ENCODE measurements around the gene CLIP2.
A peak's percentile ranks its signal among the peaks of the same experiment; 100 is the strongest.

Gene CLIP2

GRCh38 chr7:74290981-74291441 lies 1.8 kb downstream of the CLIP2 start:
- Histone ChIP-seq H3K4me3 (replicated peaks; ENCODE audit: low read depth, low read length) (peak overlapping the region; percentile 86), H3K27me3 (replicated peaks; ENCODE audit: control insufficient read depth, insufficient read depth, low read length) (no peaks in the 10 kb centered on the region), H3K36me3 (ENCODE audit: control insufficient read depth, insufficient read depth, low read length) (no peaks in the 10 kb centered on the region; the same call in none of the 2 replicates)
- TF ChIP-seq CTCF (IDR thresholded peaks at IDR 0.05; ENCODE audit: insufficient read depth, low read length, poor library complexity, severe bottlenecking), result no peak
- no peak for DNase-seq (ENCODE audit: extremely low read depth, insufficient read length)

GRCh38 chr7:74291535-74291934 lies 2.3 kb downstream of the CLIP2 start:
- DNase-seq (ENCODE audit: extremely low read depth, insufficient read length), result no peak
- no peak for TF ChIP-seq CTCF (IDR thresholded peaks at IDR 0.05; ENCODE audit: insufficient read depth, low read length, poor library complexity, severe bottlenecking)
- Histone ChIP-seq H3K27me3 (replicated peaks; ENCODE audit: control insufficient read depth, insufficient read depth, low read length) (no peaks in the 10 kb centered on the region), H3K4me3 (replicated peaks; ENCODE audit: low read depth, low read length) (peak overlapping the region; percentile 86), H3K36me3 (ENCODE audit: control insufficient read depth, insufficient read depth, low read length) (no peaks in the 10 kb centered on the region; the same call in none of the 2 replicates)

- no peak overlapping the region for H3K4me3 ChIP-seq (replicated peaks; ENCODE audit: low read depth, low read length)
- no peak for TF ChIP-seq CTCF (IDR thresholded peaks at IDR 0.05; ENCODE audit: insufficient read depth, low read length, poor library complexity, severe bottlenecking)
- DNase-seq (ENCODE audit: extremely low read depth, insufficient read length), result no peak
- H3K36me3 ChIP-seq (ENCODE audit: control insufficient read depth, insufficient read depth, low read length), result peaks cover 2% of the 10 kb centered on the region
- no peaks in the 10 kb centered on the region for H3K27me3 ChIP-seq (replicated peaks; ENCODE audit: control insufficient read depth, insufficient read depth, low read length)
Observed at GRCh38 chr7:74292757-74293576, 3.8 kb downstream of the CLIP2 start.

- H3K4me3 ChIP-seq (replicated peaks; ENCODE audit: low read depth, low read length), result no peak overlapping the region
- no peaks in the 10 kb centered on the region for H3K27me3 ChIP-seq (replicated peaks; ENCODE audit: control insufficient read depth, insufficient read depth, low read length)
- peaks cover 2% of the 10 kb centered on the region for H3K36me3 ChIP-seq (ENCODE audit: control insufficient read depth, insufficient read depth, low read length)
- TF ChIP-seq CTCF (IDR thresholded peaks at IDR 0.05; ENCODE audit: insufficient read depth, low read length, poor library complexity, severe bottlenecking), result no peak
- no peak for DNase-seq (ENCODE audit: extremely low read depth, insufficient read length)
Observed at GRCh38 chr7:74293577-74293908, 4.3 kb downstream of the CLIP2 start.

GRCh38 chr7:74294191-74294998 lies 5.2 kb downstream of the CLIP2 start:
- DNase-seq (ENCODE audit: extremely low read depth, insufficient read length), result no peak
- Histone ChIP-seq H3K36me3 (ENCODE audit: control insufficient read depth, insufficient read depth, low read length) (peaks cover 2% of the 10 kb centered on the region), H3K27me3 (replicated peaks; ENCODE audit: control insufficient read depth, insufficient read depth, low read length) (no peaks in the 10 kb centered on the region), H3K4me3 (replicated peaks; ENCODE audit: low read depth, low read length) (no peak overlapping the region)
- TF ChIP-seq CTCF (IDR thresholded peaks at IDR 0.05; ENCODE audit: insufficient read depth, low read length, poor library complexity, severe bottlenecking), result no peak

Measured in GM06990 (cell line).